Lower leg skin (tissue), 3 donors: Measurements from ENCODE around the gene MRPS18B.

ENCODE experiments used
- POLR2A ChIP-seq, 2 donors: fragments of 450-650 bp; IDR thresholded peaks; one replicate each; pipeline ENCODE4 v1.6.1; 2016 to 2017; ENCODE audit warnings: antibody characterized with exemption in 2 of 2, mild to moderate bottlenecking in 1 of 2, moderate library complexity in 1 of 2
- TF ChIP-seq, protein P1 (sequence below), 3 donors: fragments of 450-650 bp; IDR thresholded peaks; one replicate each; pipeline ENCODE4 v1.5.1; 2016; ENCODE audit warnings: antibody characterized with exemption in 3 of 3, mild to moderate bottlenecking in 3 of 3, moderate library complexity in 2 of 3

DNA sequence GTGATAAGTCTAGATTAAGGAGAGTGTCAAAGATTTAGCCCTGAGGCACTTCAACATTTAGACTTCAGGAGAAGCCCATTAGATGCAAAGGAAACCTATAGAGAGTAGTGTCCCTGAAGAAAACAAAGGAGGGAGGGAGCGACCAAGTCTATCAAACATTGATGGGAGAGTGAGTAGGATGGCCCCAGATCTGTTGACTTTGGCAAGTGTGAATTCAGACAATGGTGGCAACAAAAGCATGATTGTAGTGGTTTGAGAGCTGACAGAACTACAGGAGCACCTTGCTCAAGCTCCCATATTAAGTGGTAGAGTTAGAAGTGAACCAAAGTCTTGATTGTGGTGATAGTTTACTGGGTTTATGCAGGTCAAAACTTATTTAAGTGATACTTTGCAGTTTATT lies 47.4 kb upstream of the MRPS18B start:
- TF ChIP-seq, protein P1, sequence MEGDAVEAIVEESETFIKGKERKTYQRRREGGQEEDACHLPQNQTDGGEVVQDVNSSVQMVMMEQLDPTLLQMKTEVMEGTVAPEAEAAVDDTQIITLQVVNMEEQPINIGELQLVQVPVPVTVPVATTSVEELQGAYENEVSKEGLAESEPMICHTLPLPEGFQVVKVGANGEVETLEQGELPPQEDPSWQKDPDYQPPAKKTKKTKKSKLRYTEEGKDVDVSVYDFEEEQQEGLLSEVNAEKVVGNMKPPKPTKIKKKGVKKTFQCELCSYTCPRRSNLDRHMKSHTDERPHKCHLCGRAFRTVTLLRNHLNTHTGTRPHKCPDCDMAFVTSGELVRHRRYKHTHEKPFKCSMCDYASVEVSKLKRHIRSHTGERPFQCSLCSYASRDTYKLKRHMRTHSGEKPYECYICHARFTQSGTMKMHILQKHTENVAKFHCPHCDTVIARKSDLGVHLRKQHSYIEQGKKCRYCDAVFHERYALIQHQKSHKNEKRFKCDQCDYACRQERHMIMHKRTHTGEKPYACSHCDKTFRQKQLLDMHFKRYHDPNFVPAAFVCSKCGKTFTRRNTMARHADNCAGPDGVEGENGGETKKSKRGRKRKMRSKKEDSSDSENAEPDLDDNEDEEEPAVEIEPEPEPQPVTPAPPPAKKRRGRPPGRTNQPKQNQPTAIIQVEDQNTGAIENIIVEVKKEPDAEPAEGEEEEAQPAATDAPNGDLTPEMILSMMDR (IDR thresholded peaks at IDR 0.05), result no peak
- TF ChIP-seq POLR2A (IDR thresholded peaks at IDR 0.05), result no peak
